HG03439 (cell line): Measurements from ENCODE around the gene MLLT6.
"Not testable (repeated sequence)": the region's sequence is repeated elsewhere in the genome, so short reads cannot be mapped to it uniquely, and the experiment has no call there.

Source experiments
- ATAC-seq: cut with Tn5 transposase; IDR thresholded peaks from one replicate; pipeline ENCODE4 v1.9.1; 2021; ENCODE audit warnings: mild to moderate bottlenecking, moderate library complexity; ENCODE audit not compliant: unreplicated experiment

The MLLT6 gene

DNA sequence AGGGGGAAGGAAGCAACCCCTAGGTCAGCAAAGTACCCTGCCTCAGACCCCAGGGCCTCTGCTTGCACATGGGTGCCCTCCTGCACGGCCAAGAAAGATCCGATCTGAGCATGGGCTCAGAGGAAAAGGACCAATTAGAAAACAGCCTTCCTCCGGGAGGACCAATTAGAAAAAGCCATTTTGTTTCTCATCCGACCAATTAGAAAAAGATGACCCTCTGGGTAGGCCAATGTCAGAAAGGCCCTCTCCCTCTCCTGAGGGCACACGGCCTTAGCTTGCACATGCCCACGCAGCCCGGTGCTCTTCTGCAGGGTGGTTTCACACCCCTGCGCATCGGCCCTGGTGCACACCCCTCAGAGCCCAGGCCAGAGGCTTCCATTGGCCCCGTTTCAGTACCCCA lies 20.0 kb downstream of the MLLT6 start:
- ATAC-seq, result no peak

- ATAC-seq, result not testable (repeated sequence)
These were observed 21.1 kb downstream of the MLLT6 start for GRCh38 chr17:38726145-38726544.

DNA sequence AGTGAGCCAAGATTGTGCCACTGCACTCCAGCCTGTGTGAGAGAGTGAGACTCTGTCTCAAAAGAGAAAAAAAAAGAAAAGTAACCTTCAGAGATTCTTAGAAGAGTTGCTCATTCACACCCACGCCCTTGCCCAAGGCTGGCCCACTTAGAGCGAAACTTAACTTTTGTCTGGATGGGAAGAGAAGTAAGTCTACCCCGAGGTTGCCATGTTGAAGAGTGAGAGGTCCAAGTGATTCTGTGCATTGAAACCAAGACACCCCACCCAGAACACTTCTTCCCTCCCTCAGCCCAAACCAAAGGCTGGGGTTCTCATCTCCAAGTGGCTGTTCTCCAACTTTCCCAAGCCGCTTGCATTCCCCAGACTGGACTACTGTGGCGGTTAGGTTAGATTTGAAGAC lies 22.7 kb downstream of the MLLT6 start:
- no peak for ATAC-seq

GRCh38 chr17:38728290-38728831 lies 23.3 kb downstream of the MLLT6 start:
- ATAC-seq, result no peak

GRCh38 chr17:38729368-38729885 lies 24.4 kb downstream of the MLLT6 start:
- ATAC-seq, result no peak

DNA sequence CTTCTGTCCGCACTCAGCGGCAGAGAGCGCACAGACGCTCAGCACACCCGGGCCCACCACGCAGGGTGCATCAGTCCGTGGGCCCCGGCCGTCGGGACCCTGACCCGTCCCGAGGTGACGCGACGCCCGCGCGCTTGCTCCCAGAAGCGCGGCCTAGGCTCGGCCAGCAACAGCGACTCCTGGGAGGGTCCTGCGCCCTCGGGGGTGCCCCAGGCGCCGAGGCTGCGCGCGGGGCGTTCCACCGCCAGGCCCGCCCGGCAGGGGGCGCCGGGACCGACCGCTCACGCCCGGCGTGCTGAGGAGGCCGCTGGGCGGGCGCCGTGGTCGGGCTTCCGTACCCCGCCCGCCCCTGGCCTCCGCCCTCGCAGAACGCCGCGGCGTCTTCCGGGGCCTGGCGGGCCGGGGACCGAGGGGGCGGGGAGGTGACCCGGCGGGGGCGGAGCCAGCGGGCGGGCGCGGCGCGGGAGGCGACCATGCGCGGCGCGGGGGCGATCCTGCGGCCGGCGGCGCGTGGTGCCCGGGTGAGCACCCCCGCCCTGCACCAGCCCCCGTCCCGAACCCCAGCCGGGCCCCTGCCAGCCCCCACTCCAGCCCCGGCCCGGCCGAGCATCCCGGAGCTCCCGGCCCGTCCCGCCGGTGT lies 24.9 kb downstream of the MLLT6 start, which contains the start of gene CISD3:
TSS of gene CISD3 (plus strand) at position 456 of the 640 bp plus-strand sequence. CDS start at position 474, 18 bp downstream.
- ATAC-seq, result peak; percentile 66

DNA sequence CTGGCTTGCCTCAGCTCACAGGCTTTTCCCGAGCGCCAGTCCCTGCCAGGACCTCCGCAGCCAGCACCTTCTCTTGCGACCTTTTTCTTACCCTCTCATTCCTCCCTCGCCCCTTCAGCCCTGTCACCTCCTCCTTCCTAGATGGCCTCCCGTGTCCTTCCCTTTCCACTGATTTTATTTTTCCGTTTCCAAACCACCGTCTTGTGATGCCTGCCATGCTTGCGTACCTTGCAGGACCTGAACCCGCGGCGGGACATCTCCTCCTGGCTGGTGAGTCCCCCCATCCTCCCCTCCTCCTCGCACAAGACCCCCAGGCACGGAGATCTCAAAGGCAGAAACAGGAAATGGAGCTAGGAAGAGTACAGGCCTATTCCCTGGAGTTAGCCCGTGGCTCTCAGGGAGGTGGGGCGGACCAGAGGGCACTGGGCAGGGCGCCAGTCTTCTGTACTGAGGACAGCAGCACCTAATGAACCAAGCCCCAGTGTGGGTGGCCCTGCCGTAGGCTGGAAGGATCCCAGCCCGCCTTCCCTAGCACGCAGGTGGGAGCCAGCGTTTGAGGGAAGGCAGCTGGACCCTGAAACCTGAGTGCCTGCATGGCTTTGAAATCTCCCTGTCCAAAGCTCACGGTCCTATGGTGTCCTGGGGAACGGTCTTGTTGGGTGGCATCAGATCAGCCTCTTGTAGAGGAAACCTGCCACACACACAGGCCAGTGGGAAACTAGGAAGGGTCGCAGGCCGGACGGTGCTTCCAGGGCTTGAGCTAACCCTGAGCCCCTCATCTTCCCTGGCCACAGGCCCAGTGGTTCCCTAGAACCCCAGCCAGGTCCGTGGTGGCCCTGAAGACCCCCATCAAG lies 25.7 kb downstream of the MLLT6 start:
- ATAC-seq, result no peak

GRCh38 chr17:38731526-38732294 lies 26.6 kb downstream of the MLLT6 start:
- no peak for ATAC-seq

- no peak for ATAC-seq
These were observed 27.6 kb downstream of the MLLT6 start for GRCh38 chr17:38732376-38733281.

DNA sequence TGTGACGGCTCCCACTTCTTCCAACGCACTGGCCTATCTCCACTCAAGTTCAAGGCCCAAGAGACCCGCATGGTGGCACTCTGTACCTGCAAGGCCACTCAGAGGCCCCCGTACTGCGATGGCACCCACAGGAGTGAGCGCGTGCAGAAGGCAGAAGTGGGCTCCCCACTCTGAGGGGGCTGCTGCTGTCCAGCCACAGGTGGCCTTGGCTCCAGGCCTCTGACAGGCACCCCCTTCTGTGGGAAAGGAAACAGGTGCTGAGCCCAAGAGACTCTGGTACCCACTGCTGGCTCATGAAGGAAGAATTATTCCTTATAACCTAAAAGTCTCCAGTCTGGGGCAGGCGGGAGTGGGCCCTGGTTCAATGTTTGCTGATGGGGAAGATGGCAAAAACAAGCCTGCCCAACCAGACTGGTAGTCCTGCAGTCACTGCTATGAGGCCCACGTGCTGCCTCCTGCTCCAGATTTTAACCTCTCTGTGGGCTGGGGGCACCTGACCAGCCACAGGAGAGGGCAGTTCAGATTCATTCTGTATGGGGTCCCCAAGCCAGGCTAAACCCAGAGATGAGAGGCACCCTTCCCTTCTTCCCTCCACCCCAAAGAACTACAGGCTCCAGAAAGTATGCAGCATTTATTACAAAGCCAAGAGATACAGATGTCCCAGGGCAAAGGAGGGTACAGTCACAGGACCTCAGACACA lies 28.4 kb downstream of the MLLT6 start:
- ATAC-seq, result no peak

GRCh38 chr17:38733982-38734973 lies 29.2 kb downstream of the MLLT6 start:
- no peak for ATAC-seq

DNA sequence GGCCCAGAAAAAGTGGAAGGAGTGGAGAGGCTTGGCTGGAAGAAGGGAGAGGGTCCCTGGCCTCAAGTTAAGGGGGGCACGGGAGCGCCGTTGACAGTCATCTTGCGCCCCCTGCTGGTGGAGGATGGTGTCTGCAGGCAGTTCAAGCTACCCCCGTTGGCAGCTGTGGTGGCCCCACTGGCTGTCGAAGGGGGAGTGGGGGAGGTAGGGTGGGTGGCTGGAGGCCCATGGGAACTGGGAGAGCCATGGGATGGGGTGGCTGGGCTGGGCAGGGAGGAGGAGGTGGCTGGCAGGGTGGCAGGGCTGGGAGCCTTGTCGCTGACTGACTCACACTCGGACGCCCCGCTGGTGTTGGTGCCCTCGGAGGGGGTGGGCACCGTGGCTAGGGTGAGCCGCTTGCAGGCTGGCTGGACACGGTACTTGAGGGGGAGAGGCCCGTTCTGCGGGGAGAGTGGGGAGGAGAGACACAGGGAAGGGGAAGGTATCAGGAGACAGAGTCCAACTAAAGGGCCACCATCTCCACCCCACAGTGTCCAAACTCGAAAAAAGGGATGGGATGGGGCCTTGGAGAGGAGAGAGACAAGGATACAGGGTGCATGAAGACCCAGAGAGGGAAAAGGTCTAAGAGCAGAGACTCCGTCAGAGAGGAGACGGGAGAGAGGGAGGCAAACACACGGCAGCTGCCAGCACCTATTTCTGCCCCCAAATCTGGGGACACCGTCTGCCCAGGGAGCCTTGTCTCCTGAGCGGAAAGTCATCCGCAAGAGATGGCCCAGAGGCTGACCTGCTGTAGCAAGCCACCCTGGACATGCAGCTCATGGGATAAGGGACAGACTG lies 30.3 kb downstream of the MLLT6 start:
- no peak for ATAC-seq

DNA sequence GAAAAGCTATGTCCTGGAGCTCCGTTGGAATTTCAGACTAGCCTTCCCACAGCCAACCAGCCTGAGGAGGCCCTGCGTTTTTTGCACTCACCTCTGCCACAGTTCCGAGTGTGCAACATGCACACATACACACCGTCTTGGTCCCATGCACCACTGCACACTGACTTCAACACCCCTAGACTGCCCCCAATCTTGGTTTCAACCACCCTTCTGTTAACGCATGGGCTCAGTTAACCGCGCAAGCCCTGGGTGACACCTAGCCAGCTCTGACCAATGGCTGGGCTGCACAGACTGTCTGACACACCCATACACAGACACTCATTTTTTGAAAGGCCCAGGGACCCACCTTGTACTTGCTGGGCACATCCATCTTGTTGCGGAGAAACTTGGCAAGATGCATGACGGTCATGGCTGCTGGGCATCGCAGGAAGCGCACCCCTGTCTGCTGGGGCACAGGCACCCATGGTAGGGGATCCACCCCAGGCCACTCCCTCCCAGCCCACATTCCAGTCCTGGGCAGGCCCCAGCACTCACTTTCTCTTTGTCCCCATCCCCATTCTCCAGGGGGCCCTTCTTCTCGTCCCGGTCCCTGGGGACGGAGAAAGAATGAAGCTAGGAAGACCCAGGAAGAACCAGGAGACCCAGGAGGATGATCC lies 33.1 kb downstream of the MLLT6 start:
- no peak for ATAC-seq

GRCh38 chr17:38738686-38739085 lies 33.6 kb downstream of the MLLT6 start:
- no peak for ATAC-seq

DNA sequence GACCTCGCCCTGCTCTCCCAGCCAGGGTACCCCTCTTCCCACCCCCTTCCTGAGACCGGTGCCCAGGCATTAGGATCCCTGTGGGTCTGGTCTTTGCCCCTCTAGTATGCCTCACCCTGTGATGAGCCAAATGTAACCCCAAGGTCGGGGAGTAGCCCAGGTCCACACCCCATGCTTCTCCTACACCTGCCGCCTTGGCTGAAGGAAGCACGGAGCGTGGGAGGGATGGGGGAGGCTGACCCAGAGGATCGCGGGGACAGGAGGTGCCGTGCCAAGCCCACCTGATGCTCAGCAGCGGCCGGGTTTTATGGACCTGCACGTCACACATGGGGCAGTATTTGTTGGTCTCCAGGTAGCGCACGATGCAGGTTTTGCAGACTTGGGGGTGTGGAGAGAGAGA lies 34.2 kb downstream of the MLLT6 start:
- ATAC-seq, result no peak

- ATAC-seq, result no peak
These were observed 35.0 kb downstream of the MLLT6 start for GRCh38 chr17:38740044-38740443.

- no peak for ATAC-seq
These were observed 35.7 kb downstream of the MLLT6 start for GRCh38 chr17:38740806-38741205.
